Right ventricle myocardium superior (tissue), 1 donor: ENCODE data around the gene GSTM3. TPM values are rescaled to one million over a fixed set of nuclear protein-coding genes. Genes with fewer than 3 reads are reported as not detected.
"Not testable (repeated sequence)": the region's sequence is repeated elsewhere in the genome, so short reads cannot be mapped to it uniquely, and the experiment has no call there.

ENCODE experiments used
- ATAC-seq: fragments of 200-7000 bp; cut with Tn5 transposase; one replicate; pipeline ENCODE4 v1.9.1; 2020; ENCODE audit warnings: mild to moderate bottlenecking; ENCODE audit not compliant: poor library complexity
- DNase-seq: peaks from one replicate; pipeline ENCODE4 v3.0.0-alpha.2; 2020
- intact Hi-C: fragments of 100-400 bp; cut with DNase I; formaldehyde crosslinking; loops from one replicate; pipeline ENCODE4 v1.11.2; 2022
- total RNA-seq: library from RNA; stranded (reverse); fragmentation: NEBNext Ultra II Directional; extraction: Animal tissue kit (Norgen Biotek cat#: 25700); gene quantifications from one replicate; pipeline ENCODE4 v1.2.1, GENCODE V29; 2021
- donor health status: DM: no; HTN: yes; CAD: no; lungs with severe emphysema.

The GSTM3 gene
- total RNA-seq, 1 donor from 2014 or later: 112 TPM

DNA sequence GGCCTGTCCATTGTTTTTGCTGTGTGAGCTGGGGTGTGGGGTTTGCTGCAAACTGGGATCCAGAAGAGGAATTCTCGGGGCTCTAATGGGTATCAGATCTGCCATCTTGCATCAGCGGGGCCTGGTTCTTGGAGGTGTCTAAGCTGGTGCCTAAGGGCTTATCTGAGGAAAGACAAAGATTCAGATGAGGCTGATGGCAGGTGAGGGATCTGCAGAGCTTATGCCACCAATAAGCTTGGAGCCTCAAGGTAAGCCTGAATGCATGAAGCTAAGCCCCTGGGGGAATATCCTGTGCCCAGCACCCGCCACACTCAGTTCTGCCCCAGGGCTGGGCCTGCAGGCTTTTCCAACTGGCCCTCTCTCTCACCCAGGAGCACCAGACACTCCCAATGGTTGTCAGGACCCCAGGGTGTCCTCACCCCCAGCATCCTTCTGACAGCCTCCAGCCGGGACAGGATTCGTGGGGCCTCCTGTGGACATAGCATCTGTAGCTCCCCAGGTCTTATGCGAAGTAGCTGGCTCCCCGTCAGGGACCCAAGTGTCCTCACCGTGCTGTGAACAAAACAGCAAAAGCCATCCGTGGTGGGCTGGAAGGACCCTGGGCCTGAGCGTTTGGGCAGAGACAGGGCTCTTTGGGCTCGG lies 9.5 kb upstream of the GSTM3 start:
- ATAC-seq (no peak), DNase-seq (no peak)
- intact Hi-C loops: no loop called here

DNA sequence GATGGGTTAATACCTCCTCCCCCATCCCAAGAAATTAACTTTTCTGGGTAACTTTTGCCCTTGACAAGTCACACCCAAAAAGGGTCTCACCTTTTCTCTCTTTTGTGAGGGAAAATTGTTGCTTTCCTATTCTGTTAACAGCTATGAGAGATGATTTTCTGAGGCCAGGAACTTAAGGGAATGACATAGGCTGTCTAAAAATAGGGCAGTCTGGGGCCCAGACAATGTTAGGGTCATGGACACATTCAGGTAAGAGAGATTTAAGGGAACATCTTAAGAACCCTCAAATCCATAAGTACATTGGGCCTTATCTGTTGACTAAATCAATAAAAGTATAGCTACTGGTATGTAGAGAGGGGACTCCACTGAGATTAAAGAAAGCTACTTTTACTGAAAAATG lies 8.4 kb upstream of the GSTM3 start:
- DNase-seq (no peak), ATAC-seq (peak; percentile 67)
- intact Hi-C loops: no loop called here

DNA sequence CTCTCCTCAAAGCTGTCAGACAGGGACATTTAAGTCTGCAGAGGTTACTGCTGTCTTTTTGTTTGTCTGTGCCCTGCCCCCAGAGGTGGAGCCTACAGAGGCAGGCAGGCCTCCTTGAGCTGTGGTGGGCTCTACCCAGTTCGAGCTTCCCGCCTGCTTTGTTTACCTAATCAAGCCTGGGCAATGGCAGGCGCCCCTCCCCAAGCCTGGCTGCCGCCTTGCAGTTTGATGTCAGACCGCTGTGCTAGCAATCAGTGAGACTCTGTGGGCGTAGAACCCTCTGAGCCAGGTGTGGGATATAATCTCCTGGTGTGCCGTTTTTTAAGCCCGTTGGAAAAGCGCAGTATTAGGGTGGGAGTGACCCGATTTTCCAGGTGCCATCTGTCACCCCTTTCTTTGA lies 7.5 kb upstream of the GSTM3 start:
- ATAC-seq, intact Hi-C loops, DNase-seq: not testable (repeated sequence)

DNA sequence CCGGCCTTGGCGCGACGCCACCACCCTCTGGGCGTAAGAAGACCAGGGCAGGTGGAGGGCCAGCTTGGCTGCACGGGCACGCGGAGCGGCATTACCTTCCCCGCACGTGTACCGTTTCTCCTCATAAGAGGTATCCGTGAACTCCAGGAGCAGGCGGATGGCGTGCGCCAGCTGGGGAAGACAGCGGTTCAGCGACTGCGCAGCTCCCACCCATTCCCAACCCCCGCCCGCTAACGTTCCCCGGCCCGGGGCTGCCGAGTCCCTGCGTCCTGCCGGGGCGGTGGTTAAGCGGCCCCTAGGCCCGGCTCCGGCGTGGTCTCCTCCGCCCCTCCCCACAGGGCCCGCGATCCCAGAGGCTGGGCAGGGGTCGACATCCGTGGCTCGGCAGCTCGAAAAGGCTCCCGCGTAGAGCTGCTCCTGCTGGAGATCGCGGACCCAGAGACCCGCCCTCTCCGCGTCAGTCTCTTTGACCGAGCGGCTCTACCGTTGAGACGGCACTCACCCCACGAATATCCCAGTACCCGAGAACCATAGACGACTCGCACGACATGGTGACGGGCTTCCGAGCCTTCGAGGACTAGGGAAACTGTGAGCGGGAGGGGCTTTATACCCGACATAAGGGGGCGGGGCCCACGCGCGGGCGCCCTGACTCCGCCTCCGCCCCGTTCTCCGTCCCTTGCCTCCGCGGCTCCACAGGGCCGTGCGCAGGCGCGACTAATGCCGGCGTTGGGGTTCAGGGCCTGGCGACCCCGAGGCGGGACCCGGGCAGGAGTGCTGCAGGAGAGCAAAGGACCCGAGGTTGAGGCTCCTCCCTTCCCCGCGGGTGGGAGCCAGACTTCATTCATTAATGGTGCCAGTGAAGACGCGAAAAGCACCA lies 862 bp downstream of the GSTM3 start:
- DNase-seq: peak; percentile 91
- ATAC-seq: peak; percentile 99
- intact Hi-C loops: no loop called here

DNA sequence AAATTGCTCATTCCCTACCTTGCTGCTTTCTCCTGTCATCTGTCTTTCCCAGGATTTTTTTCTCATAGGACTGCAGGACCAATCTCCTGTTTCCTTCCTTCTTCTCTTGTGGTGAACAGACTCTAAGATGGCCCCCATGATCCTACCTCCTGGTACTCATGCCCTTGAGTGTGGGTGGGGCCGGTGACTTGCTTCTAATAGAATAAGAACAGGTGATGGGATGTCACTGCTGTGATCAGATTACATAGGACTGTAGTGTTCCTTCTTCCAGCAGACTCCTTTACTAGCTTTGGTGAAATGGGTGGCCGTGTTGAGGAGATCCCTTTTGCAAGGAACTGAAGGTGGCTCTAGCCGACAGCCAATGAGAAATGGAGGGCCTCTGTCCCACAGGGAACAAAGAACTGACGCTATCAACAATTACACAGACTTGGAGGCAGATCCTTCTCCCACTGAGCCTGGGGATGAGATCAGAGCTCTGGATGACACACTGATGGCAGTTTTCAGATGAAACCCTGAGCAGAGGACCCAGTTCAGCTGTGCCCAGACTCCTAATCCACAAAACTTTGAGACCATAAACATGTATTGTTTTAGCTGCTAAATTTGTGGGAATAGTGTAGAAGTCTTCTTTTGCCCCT lies 7.5 kb downstream of the GSTM3 start:
- intact Hi-C loops: no loop called here
- ATAC-seq (no peak), DNase-seq (no peak)

DNA sequence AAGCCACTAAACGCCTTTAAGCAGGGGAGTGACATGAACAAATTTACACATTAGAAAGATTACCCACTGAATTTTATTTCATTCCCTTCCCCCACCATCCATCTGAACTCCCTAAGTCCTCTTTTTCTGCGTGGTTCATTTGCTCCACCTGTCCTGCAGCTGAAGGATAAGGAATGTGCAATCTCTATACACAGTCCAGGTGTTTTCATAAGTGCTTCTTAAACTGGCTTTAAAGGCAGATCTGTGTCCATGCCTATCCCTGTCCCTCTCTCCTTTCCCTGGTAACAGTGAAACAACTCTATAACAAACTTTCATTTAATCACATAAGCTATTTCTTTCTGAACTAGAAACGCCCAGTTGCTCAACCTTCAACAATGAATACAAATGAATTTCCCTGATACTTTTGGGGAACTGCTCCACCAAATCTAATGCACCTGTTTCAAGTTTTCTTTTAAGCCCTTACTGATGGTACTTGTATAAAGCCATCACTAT lies 8.4 kb downstream of the GSTM3 start:
- intact Hi-C loops: no loop called here
- ATAC-seq (no peak), DNase-seq (no peak)

DNA sequence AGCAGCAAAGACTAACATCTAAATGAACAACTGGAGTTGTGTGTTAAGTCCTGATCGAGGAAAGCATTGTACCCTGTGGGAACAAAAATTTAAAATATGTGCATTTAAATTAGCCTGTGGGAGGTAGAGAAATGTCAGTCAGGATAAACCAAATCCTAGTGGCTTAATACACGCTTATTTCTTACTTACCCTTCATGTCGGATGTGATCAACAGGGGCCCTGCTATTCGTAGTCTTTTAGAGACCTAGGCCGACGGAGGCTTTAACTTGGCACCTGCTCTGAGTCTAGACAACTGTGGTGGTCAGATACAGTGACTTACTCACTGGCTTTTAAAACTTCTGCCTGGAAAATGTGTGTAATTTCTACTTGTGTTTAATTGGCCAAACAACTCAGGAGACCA lies 10.2 kb downstream of the GSTM3 start:
- ATAC-seq: no peak
- intact Hi-C loops: no loop called here
- no peak for DNase-seq

DNA sequence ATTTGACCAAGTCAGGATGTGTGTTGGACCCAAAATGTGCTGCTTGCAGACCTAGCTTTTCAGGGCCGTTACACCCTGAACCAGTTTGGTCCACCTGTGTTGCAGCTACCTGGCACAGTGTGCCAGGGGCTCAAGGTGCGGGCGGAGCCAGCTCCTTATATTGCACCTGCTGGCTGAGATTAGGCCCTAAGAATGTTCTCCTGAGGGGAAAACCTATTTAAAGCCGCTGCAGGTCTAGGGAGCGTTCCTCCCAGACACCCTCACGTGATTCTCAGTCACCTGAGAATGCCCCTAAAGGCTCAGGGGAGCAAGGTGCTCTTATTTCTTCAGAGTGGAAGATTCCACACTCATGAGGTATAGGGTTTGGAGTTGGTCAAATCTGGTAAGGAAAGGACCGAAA lies 12.0 kb downstream of the GSTM3 start:
- no peak for ATAC-seq
- DNase-seq: no peak
- intact Hi-C loops: no loop called here

DNA sequence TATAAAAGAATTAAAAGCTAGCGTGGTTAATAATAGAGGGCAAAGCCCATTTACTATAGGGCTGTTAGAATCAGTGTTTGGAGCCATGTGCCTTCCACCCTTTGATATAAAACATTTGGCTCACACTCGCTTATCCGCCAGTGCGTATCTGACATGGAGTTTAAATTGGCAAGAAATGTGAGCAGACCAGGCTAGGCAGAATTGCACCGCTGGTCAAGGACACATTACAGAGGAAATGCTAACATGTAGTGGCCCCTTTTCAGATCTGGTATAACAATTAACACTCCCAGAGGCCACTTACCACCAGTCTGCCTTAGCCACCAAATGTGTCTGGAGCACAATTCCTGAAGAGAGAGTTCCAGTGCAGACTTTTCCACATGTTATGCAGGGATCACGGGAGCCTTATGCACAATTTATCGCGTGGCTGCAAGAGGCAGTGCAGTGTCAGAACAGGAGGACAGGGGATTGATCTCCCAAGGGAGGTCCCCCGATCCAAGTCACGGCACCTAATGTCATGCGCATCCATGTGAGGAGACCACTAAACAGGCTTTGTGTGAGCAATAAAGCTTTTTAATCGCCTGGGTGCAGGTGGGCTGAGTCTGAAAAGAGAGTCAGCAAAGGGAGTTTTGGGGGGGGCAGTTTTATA lies 14.0 kb downstream of the GSTM3 start:
- DNase-seq (no peak), ATAC-seq (no peak)
- intact Hi-C loops: no loop called here

DNA sequence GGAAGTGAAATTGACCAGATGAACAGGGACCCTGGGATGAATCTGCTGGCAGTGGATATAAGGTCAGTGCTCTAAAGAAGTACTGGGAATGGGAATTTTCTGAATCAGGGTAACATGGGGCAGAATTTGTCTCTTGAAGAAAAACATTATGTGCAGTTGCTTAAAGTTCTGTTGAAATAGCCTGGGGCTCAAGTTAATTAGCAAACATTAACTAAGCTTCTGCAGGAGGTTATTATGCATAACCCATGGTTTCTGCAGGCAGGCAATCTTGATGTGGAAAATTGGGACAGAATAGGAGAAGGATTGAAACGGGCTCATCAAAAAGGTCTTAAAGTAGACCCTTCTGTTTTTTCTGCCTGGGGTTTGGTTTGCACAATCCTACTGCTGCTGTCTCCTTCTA lies 14.8 kb downstream of the GSTM3 start:
- intact Hi-C loops: no loop called here
- DNase-seq: no peak
- ATAC-seq: no peak

DNA sequence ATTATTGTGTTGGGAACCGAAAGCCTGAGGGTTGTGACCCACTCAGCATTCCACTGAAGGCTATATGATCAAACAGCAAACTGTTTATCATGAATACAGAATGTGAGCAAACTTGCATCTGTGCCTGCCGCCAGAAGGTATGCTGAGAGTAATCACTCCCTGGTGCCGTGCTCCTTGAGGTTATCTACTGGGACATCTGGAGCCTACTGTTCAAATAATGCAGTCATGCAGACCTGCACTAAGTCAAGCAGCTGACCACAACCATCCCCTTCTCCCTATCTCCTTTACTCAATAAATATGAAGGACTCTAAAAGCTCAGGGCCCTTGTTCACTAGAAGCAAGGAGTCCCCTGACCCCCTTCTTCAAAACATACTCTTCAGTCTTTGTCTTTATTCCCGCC lies 15.3 kb downstream of the GSTM3 start:
- ATAC-seq (no peak), DNase-seq (no peak)
- intact Hi-C loops: no loop called here

DNA sequence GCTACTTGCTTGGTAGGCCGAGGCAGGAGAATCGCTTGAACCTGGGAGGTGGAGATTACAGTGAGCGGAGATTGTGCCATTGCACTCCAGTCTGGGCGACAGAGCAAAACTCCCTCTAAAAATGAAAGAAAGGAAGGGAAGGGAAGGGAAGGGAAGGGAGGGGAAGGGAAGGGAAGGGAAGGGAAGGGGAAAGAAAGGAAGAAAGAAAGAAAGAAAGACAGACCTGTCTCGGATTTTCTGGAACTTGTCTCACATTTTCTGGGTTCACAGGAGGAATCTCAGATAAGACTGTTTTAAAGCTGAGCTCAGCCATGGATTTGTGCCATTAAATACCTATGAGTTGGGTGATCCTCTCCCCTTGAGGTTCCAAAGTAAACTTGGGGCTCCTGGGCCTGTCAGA lies 15.9 kb downstream of the GSTM3 start:
- intact Hi-C loops: no loop called here
- no peak for ATAC-seq
- DNase-seq: no peak

DNA sequence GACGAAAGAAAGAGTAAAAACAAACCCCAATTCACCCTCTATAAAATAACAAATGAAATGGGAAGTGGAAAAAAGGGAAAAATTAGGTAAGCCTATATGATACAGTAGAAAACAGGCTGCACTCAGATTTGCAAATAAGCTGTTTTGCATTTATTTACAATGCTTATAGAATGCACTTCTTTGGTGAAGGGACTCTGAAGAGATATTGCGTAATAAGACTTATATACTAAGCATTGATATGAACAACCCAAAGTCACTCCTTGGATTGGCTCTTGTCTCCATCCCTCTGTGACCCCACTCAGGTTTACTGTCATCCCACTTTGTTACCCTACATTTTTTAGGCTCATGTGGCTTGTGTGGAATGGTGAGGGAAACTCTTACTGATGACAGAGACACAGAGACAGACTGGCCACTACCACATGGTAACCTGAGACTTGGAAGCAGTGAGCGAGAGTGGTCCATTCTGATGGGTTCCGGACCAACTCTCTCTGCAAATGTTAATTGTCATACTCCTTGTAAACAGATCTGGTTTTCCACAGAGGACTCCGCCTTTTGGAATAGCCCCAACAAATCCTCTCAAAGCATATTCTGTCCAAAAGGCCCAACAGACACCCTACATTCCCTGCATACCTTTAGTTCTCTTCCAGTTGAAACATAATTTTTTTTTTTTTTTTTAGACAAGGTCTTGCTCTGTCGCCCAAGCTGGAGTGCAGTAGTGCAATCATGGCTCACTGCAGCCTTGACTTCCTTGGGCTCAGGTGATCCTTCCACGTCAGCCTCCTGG lies 17.7 kb downstream of the GSTM3 start:
- ATAC-seq: no peak

DNA sequence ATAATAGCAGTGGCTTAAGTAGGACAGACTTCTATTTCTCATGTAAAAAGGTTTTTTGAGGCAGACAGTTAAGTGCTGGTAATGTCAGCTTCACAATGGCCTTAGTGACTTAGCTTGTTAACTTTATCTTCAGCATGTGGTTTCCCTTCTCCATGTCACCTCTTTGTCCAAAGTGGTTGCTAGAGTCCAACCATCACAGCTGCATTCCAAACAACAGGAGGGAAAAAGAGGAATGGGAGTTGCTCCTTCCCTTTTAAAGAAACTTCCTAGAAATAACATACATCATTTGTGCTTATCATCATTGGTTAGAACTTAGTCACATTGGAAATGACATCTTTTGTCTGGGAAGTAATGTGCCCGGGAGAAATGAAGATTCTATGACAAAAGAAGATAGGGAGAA lies 18.9 kb downstream of the GSTM3 start:
- no peak for DNase-seq
- no peak for ATAC-seq
- intact Hi-C loops: no loop called here

More for the DNA sequence above, 17.7 kb downstream of the GSTM3 start:
- intact Hi-C loops: no loop called here
- DNase-seq: no peak

DNA sequence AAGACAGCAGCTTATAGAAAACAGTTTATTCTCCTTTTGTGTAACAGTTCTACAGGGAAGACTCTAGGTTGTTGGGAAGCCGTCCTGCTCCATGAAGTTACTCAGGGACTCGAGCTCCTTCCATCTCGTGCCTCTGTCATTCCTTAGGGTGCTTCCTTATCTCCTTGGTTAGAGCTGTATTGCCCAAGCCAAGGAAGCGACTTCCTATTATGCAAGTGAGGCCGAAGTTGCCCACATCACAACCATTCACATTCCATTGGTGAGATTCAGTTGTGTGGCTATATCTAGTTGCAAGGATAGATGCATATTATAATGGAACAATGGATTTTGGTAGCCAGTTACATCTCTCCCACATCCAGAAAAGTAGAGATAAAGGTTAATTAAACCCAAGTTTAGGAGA lies 19.8 kb downstream of the GSTM3 start:
- ATAC-seq (no peak), DNase-seq (no peak)
- intact Hi-C loops: no loop called here

DNA sequence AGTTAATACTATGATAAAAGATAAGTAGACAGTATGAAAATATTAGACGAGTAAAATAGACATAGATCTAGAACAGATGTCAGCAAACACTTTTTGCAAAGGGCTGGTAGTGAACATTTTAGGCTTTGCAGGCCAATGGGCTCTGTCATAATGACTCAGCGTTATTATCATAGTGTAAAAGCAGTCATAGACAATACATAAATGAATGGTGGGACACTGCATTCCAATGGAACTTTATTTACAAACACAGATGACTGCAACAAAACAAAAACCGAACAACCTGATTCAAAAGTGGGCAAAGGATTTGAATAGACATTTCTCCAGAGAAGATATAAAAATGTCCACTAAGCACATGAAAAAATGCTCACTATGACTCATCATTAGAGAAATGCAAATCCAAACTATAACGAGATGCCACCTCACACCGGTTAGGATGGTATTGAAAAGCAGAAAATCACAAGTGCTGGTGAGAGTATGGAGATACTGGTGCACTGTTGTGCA lies 21.5 kb downstream of the GSTM3 start:
- no peak for DNase-seq
- intact Hi-C loops: loop anchor here (10.0 kb wide), 1 partner anchor 45 kb away; the partner anchor contains the start of gene EPS8L3
- no peak for ATAC-seq

DNA sequence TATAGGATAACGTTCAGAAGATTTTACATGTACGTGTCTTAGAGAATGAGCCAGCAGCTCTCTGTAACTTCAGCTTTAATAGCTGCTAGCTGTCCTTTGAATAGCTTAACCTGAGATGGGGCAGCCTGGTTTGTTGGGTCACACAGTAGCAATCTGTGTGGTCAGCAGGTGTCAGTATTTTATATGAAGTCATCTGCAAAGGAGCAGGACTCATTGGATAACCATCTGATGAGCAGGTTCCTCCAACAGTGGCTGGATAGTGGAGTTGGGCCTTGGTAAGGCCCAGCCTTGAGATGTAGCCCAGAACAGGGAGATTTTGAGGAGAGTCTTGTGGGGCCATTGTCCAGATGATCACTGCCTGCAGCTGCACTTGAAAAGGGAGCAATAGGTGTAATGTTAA lies 22.3 kb downstream of the GSTM3 start:
- DNase-seq: no peak
- ATAC-seq: peak; percentile 53
- intact Hi-C loops: loop anchor here (10.0 kb wide), 1 partner anchor 46 kb away; the partner anchor contains the start of gene EPS8L3

DNA sequence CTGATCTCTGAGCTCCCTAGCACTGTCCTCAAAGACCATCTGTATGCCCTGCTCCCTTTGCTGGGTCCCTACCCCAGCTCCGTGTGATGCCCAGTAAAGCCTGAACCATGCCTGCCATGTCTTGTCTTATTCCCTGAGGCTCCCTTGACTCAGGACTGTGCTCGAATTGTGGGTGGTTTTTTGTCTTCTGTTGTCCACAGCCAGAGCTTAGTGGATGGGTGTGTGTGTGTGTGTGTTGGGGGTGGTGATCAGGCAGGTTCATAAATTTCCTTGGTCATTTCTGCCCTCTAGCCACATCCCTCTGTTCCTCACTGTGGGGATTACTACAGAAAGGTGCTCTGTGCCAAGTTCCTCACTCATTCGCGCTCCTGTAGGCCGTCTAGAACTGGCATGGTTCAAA lies 23.1 kb downstream of the GSTM3 start:
- ATAC-seq: no peak
- no peak for DNase-seq
- intact Hi-C loops: loop anchor here (10.0 kb wide), 1 partner anchor 47 kb away; the partner anchor contains the start of gene EPS8L3
